Measurements from ENCODE around the gene ROR1.

Gene ROR1

GRCh38 chr1:63971557-63971956 is 197.7 kb downstream of the ROR1 start:
- POLR2A ChIA-PET, result no interaction called here
- Histone ChIP-seq H3K36me3 (ENCODE audit: control insufficient read depth in 2 of 2, insufficient read depth in 1 of 2, low read length in 2 of 2) (no peaks in the 10 kb centered on the region), H3K9me3 (ENCODE audit: control insufficient read depth, insufficient read depth, low read depth, low read length) (no peaks in the 10 kb centered on the region), H3K27ac (ENCODE audit: extremely low read depth, low read depth, low read length) (no peak overlapping the region), H3K4me3 (ENCODE audit: low read depth, low read length) (no peak overlapping the region), H3K4me1 (ENCODE audit: control insufficient read depth, insufficient read depth, low read length) (no peaks in the 10 kb centered on the region)
- CTCF ChIA-PET, result interaction anchor here (0.6 kb wide), 1 partner anchor 117 kb away, joined by 3 read pairs; no protein-coding TSS in a partner anchor
- TF ChIP-seq HOXC10 (CRISPR knock-in tag; IDR thresholded peaks at IDR 0.05) (no peak), ZNF645 (tag by site-specific recombination; IDR thresholded peaks at IDR 0.05) (no peak), ZNF571 (tag by site-specific recombination; IDR thresholded peaks at IDR 0.05) (no peak), ZNF777 (tag by site-specific recombination; IDR thresholded peaks at IDR 0.05; ENCODE audit: borderline replicate concordance) (no peak), ZNF433 (tag by site-specific recombination; IDR thresholded peaks at IDR 0.05; ENCODE audit: low read depth) (no peak), SCRT1 (tag by site-specific recombination; IDR thresholded peaks at IDR 0.05; ENCODE audit: borderline replicate concordance) (no peak), ZNF362 (tag by site-specific recombination; IDR thresholded peaks at IDR 0.05) (no peak), ZBTB10 (tag by site-specific recombination; IDR thresholded peaks at IDR 0.05) (no peak), ZNF747 (tag by site-specific recombination; IDR thresholded peaks at IDR 0.05) (no peak), ZNF792 (tag by site-specific recombination; IDR thresholded peaks at IDR 0.05) (no peak), KLF16 (tag by site-specific recombination; IDR thresholded peaks at IDR 0.05) (no peak), ZNF473 (tag by site-specific recombination; IDR thresholded peaks at IDR 0.05) (no peak), ZBTB44 (tag by site-specific recombination; IDR thresholded peaks at IDR 0.05) (no peak), ZNF701 (tag by site-specific recombination; IDR thresholded peaks at IDR 0.05) (no peak)

GRCh38 chr1:63973005-63973419 is 199.2 kb downstream of the ROR1 start:
- TF ChIP-seq ZNF776 (tag by site-specific recombination; IDR thresholded peaks at IDR 0.05; ENCODE audit: borderline replicate concordance), result no peak
- peak; percentile 20; the same call in 1 of the 2 replicates for TF ChIP-seq EGR2 (tag by site-specific recombination; IDR thresholded peaks at IDR 0.05; ENCODE audit: low read depth)
- TF ChIP-seq ZNF777 (tag by site-specific recombination; IDR thresholded peaks at IDR 0.05; ENCODE audit: borderline replicate concordance), result no peak

More at GRCh38 chr1:63973005-63973419, 199.2 kb downstream of the ROR1 start:
- H3K36me3 ChIP-seq (ENCODE audit: control insufficient read depth in 2 of 2, insufficient read depth in 1 of 2, low read length in 2 of 2), result no peaks in the 10 kb centered on the region
- ChIA-PET POLR2A (no interaction called here), CTCF (interaction anchor here (0.6 to 0.7 kb wide), 2 partner anchors 112 to 127 kb away, joined by 3 to 4 read pairs; no protein-coding TSS in a partner anchor)
- no peak overlapping the region for H3K4me3 ChIP-seq (ENCODE audit: low read depth, low read length)
- no peaks in the 10 kb centered on the region for H3K9me3 ChIP-seq (ENCODE audit: control insufficient read depth, insufficient read depth, low read depth, low read length)
- no peaks in the 10 kb centered on the region for H3K4me1 ChIP-seq (ENCODE audit: control insufficient read depth, insufficient read depth, low read length)
- no peak overlapping the region for H3K27ac ChIP-seq (ENCODE audit: extremely low read depth, low read depth, low read length)

All from HEK293 (cell line).